B cell (primary cell): ENCODE results near the gene GRHL3.

Experiments used
- CTCF ChIP-seq: fragments of 200-600 bp; IDR thresholded peaks from one replicate; pipeline ENCODE4 v1.8.0; 2022; ENCODE audit warnings: antibody characterized with exemption, mild to moderate bottlenecking
- EZH2 ChIP-seq: IDR thresholded peaks from 2 replicates; pipeline ENCODE4 v1.6.1; 2012; ENCODE audit warnings: borderline replicate concordance, low read depth, mild to moderate bottlenecking, moderate library complexity, low read length; ENCODE audit not compliant: insufficient read depth, poor library complexity, severe bottlenecking

GRCh38 chr1:24322470-24323177 lies 3.5 kb downstream of the GRHL3 start:
- TF ChIP-seq CTCF, result no peak
- no peak for TF ChIP-seq EZH2
